HL-60/S4 treated with phorbol 12-myristate 13-acetate at 8.2 ng/mL for 4 days and 3 days (cell line): Measurements from ENCODE around the gene MEGF11.

Experiments
- in situ Hi-C: fragments of 300-500 bp; cut with MboI; formaldehyde crosslinking; loops from 2 replicates; pipeline ENCODE4 v1.15.0; 2022; ENCODE audit warnings: low sequenced_read_pairs

MEGF11 gene

DNA sequence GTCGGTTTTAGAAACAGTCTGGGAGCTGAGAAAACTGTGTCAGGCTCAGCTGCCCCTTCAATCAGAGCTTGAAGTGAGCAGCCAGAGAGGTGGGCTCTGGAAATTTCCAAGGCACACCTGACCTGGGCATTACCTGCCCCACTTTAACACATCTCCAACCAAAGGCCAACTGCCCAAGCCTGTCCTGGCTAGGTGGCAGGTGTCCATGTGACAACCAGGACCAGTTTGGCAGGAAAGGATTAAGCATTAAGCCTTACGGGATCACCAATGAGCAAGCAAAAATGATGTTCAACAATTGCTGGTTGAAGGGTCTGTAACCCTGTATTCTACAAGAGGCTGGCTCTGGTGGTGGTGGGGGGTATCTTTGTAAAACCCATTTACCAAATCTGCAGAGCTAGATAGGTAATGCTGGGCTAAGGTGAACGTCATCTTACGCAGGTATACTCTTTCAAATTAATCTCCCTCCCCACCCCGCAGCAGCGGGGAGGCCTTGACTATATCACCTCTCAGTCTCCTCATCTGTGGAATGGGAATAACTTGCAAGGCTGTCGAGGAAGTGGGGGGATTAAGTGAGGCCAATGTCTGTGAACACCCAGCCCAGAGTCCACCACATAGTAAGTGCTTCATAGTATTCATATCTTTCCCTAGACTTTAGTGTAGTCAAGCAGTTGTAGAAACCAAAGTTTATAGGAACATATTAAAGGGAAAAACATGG lies 183.2 kb downstream of the MEGF11 start:
- in situ Hi-C loops, result no loop called here

DNA sequence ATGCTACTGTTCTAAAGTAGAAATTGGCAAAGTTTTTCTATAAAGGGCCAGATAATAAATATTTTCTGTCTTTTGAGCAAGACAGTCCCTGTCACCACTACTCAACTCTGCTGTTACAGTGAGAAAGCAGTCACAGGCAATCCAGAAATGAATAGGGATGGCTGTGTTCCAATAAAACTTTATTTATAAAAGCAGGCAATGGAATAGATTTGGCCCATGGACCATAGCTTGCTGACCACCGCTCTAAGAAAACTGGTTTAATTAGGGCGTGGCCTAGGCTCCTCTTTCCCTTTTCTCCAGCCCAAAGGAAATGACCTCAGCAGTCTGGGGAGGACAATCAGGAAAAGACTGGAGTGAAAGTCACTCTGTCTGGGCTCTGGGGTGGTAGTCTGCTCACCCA lies 183.8 kb downstream of the MEGF11 start:
- in situ Hi-C loops, result no loop called here

GRCh38 chr15:66068801-66069200 lies 184.7 kb downstream of the MEGF11 start:
- in situ Hi-C loops, result no loop called here

- in situ Hi-C loops, result no loop called here
Measured at GRCh38 chr15:66067687-66068086, 185.9 kb downstream of the MEGF11 start.

- in situ Hi-C loops, result no loop called here
Measured at GRCh38 chr15:66066481-66066880, 187.1 kb downstream of the MEGF11 start.

DNA sequence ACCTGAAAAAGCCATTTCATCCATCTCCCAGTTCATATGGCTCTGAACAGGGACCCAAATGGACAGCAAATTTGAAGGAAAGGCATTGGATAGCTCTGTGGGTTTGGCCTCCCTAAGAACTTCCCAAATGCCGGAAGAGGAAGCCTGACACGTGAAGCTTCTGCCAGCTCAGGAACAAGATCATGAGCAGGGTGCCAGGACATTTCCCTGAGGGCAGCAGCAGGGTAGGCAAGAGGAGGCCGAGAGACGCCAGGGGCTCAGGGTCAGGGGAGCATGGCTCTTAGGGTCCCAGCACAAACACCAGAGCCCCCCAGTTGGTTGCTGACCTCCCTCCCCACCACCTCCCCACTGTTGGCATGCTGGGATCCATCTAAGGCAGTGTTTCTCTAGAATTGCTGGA lies 187.5 kb downstream of the MEGF11 start:
- in situ Hi-C loops, result no loop called here

DNA sequence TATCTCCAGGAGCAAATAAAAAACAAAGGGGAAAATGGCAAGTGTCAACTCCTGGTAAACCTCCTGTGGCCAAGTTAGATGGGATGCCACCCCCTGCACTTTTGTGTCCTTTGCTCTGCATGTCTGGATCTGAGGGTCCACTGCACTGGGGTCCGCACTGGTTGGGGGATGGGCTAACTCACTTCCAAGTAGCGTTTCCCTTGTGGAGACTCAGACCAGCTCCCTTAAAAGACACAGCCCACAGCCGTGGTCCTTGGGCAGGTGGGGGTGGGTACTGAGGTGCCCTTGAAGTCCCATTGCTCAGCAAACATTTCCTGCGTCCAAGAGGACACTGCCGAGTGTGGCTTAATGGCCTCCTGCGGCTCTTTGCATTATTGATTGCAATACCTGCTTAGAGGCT lies 188.2 kb downstream of the MEGF11 start:
- in situ Hi-C loops, result no loop called here

DNA sequence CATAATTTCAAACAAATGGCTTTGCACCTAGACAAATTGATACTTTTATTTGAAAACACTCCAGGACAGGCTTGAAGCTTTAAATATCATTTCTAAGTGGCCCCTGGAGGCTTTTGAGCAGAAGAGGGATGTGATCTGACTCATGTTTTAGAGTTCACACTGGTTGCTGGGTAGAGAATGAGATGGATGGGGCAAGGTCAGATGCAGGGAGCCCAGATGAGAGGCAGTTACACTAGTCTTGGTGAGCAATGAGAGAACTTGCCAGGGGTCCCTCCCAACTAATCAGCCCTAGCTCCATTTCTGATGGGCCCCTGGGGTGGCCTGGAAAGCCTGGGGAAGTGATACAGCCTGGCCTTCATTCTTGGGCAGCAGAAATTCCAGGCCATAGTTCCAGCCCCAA lies 190.4 kb downstream of the MEGF11 start:
- in situ Hi-C loops, result no loop called here

DNA sequence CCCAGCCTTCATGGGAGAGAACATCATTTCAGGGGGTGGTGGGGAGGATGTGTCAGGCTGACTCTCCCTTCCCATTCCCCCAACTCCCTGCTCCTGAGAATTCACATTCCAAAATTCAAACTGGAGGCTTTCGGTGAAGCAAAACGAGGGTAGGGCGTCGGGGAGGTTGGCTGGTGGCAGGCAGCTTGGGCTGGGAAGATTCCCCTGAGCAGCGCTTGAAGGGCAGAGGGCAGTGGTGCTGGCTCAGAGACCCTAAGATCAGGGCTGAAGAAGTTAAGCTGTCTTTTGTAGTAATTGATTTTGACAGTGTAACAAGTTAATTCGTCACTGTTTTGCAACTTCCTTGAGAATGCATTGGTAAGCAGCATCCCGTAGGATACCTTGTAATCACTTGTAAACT lies 196.5 kb downstream of the MEGF11 start:
- in situ Hi-C loops, result no loop called here

DNA sequence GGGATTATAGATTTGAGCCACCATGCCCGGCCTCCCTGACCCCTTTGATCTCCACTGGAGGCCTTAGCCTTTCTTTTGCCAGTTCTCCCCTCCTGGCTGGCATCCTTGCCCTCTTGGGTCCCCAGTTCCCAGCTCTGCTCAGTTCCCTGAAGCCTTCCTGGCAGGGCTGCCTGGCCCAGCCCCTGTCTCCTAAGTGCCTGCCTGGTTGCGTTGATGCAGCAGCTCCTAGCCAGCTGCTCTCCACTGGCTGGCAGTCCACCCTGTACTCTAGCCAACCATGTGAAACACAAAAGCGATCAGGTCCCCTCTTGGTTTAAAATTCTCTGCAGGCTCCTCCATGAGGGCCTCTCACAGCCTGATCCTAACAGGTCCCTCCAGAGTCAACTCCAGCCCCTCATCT lies 199.6 kb downstream of the MEGF11 start:
- in situ Hi-C loops, result no loop called here

DNA sequence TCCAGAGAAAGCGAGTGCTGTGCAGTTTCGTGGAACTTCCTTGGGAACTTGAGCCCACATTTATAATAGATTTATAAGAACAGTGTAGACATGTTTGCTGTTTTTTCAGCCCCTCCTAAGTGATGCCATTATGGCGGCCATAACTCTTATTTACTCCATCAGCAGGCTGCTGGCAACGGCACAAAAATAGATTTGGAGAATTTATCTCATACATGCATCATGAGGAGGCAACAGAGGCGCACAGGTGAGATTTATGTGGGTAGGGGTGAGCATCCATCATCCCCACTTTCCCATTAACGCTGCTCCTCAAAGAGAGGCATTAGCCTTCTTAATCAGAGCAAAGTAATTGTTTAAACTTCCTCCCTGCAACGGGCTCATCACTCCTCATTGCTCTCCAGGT lies 201.7 kb downstream of the MEGF11 start:
- in situ Hi-C loops, result no loop called here

GRCh38 chr15:66050264-66050663 lies 203.3 kb downstream of the MEGF11 start:
- in situ Hi-C loops, result no loop called here

DNA sequence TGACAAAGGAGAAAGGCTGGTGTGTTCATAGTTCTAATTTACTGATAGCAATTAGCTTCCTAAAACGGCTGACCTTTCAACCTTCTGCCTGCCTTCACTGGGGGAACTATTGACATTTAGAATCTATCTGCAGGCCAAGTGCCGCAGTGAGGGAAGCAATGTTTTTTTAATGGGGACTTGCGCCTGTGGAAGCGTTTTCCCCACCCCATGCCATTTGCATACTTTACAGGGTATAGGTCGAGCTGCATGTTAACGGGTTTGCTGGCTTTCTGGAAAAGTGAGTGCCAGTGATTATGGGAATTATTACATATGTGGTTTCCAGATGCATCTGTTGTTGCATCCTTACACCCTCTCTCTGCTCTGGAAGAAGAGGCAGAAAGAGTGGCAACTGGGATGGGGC lies 204.2 kb downstream of the MEGF11 start:
- in situ Hi-C loops, result no loop called here

DNA sequence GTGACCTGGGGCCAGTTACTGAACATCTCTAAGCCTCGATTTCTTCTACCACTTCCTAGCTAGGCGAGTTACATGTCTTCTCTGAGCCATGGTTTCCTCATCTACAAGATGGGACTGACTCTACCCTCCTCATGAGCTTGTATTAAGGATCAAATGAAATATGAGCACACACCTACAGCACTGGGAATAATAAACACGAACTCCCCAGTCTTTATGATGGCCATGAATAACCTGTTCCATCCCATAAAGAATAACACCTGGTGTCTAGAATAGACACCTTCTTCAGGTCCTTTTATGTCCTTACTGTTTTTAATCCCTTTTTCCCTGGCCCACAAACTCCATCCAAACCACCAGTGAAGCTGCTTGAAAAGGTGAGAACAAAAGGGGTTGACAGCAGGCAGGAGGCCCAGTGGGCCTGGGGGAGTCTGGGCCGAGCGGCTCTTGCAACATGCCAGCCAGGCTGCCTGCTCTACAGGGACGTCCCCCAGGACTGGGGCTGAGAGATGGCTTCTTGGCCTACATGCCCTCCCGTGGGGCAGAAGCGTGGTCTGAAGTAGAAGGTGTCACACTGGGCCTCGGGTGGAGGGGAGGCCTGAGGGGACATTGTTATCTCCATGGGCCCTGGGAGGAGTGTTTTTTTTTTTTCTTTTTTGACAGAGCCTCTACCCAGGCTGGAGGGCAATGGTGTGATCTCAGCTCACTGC lies 206.1 kb downstream of the MEGF11 start:
- in situ Hi-C loops, result no loop called here

DNA sequence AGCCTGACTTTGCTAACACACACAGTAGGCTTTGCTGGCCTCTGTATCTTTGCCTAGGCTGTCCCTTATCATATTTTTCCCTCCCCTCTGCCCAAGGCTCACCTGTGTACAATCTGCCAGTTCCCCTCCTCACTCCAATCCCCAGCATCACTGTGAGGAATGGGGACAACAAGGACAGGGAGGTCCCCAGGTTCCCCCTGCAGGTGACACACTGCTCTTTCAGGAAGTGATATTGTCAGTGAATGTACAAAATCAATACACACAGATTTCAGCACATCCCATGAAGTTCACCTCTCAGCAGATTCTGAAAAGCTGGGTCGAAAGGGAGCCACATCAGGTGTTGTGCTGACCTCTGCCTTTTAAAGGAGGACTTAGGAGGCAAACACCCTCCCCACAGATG lies 206.8 kb downstream of the MEGF11 start:
- in situ Hi-C loops, result no loop called here

DNA sequence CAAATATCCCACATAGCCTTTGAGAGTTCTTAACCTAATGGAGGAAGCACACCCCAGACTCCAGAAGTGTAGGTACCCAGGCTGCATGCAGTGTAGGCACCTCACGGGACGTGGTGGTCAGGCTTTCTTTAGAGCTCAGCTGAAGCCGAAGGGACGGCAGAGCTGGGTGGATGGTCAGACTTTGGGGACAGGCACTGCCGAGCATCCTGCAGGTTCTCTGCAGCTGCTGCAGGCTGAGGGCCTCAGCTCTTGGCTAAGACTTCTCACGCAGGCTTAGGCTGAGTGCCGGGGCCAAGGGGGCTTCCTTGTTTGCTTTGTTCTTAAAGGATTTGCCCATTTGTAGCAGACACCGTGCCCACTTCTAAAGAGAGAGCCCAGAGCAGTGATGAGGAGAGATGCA lies 207.2 kb downstream of the MEGF11 start:
- in situ Hi-C loops, result no loop called here

- in situ Hi-C loops, result no loop called here
Measured at GRCh38 chr15:66045542-66045941, 208.0 kb downstream of the MEGF11 start.

DNA sequence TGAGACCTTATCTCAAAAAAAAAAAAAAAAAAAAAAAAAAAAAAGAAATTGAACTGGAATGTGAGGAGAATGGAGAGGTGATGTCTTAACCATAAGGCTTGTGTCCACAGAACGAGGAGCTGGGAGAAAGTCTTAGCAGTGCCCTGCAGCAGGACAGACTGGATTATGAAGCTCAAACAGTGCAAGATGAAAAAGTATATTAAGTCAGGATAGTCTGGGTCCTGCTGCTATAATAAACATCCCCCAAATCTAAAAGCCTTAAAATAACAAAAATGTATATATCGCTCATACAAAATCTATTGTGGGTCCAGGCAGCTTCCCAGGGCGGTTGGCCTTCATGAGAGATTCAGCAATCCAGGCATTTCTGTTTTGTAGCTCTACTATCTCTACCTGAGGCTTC lies 208.7 kb downstream of the MEGF11 start:
- in situ Hi-C loops, result no loop called here

DNA sequence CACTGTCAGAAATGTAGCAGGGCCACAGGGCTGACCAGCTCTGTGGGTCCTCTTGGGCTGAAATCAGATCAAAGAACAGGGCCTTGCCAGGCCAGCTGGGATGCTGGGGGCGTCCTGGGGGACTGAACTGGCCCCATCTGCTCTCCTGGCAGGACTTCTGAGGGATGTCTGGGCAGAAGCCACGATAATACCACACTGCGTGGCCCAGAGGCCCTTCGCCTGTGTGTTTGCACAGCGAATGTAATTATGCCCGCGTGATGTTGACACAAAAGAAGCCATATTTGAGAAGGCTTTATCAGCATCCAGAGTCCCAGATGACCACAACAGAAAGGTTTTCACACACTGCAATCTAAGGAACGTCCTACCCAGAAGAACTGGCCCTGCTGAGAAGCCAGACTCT lies 210.3 kb downstream of the MEGF11 start:
- in situ Hi-C loops, result no loop called here

DNA sequence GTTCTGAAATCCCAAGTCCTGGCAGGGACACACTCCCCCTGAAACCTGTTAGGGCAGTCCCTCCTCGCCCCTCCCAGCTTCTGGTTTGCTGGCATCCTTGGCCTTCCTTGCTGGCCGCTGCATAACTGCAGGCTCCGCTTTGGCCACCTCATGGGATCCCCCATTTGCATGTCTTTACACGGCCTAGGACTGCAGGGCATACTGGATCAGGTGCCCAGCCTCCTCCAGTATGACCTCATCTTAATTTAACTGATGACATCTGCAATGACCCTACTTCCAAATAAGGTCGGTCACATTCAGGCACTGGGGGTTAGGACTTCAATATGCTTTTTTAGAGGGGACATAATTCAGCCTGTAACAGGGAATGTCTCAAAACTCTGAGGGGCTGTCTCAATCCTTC lies 210.9 kb downstream of the MEGF11 start:
- in situ Hi-C loops, result no loop called here

- in situ Hi-C loops, result no loop called here
Measured at GRCh38 chr15:66041276-66041675, 212.3 kb downstream of the MEGF11 start.

GRCh38 chr15:66040211-66040892 lies 213.2 kb downstream of the MEGF11 start:
- in situ Hi-C loops, result no loop called here
